ENCODE results near the gene DNAJC6. TPM values are rescaled to one million over a fixed set of nuclear protein-coding genes. Genes with fewer than 3 reads are reported as not detected.

DNAJC6 gene
- total and polyA plus RNA-seq, 2 of the 13 experiments (the other 11 are each of a cell fraction or from before 2014, with no cell fraction given), result 1.0 to 1.6 TPM

DNA sequence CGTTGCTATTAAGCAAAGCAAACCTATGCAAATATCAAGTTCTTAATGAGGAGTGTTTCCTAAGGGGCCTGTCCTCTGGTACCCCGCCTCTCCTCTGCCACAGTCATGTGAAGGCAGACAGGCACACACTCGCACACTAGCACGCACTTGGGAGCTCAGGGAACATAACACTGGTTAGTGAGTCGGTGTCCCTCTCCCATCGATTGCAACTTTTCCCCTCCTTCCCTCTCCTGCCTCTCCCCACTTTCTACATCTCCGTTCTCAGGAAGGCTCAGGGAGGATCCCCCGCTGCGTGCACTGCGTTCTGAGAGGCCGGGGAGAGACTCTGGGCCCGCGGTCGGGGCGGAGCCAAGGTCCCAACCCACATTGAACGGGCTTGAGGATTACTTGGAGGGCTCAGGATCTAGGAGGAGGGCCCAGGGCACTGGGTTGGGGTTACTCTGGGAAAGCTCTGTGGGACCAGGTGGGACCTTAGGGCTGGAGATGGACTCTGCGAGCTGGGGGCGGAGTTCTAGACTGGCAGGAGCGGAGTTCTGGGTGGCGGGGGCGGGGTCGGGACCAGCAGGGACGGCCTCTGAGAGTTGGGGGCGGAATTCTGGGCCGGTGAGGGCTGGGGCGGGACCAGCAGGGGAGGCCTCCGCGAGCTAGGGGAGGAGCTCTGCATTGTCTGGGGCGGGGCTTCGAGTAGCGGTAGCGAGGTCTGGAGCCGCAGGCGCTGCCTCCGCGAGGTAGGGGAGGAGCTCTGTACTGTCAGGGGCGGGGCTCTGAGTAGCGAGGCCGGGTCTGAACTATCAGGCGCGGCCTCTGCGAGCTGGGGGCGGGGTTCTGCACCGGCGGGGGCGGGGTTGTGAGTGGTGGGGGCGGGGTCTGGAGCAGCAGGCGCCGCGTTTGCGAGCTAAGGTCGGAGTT is 110.6 kb downstream of the DNAJC6 start (continued):
- TF ChIP-seq ZNF121 (CRISPR knock-in tag; IDR thresholded peaks at IDR 0.05), result 0 out of 2 replicates have a peak, but pooled peaks have one; percentile 19
- TF ChIP-seq RORA (CRISPR knock-in tag; IDR thresholded peaks at IDR 0.05), result no peak
- TF ChIP-seq ZSCAN29 (CRISPR knock-in tag; conservative IDR thresholded peaks at IDR 0.05), result peak; percentile 82; the same call in 1 of the 2 replicates
- 0 out of 2 replicates have a peak, but pooled peaks have one; percentile 32 for TF ChIP-seq REPIN1 (CRISPR knock-in tag; IDR thresholded peaks at IDR 0.05; ENCODE audit: borderline replicate concordance, low read depth)
- TF ChIP-seq ZNF850 (CRISPR knock-in tag; conservative IDR thresholded peaks at IDR 0.05), result no peak
- TF ChIP-seq GATA4 (IDR thresholded peaks at IDR 0.05; ENCODE audit: borderline replicate concordance, low read depth), result peak; percentile 49; the same call in 1 of the 2 replicates
- TF ChIP-seq HDAC1 (CRISPR knock-in tag; IDR thresholded peaks at IDR 0.05), result peak; percentile 57; the same call in 1 of the 2 replicates
- TF ChIP-seq YEATS4 (CRISPR knock-in tag; IDR thresholded peaks at IDR 0.05; ENCODE audit: borderline replicate concordance), result 0 out of 2 replicates have a peak, but pooled peaks have one; percentile 12
- no peak for TF ChIP-seq GMEB1 (CRISPR knock-in tag; IDR thresholded peaks at IDR 0.05; ENCODE audit: borderline replicate concordance)
- TF ChIP-seq, protein P1, sequence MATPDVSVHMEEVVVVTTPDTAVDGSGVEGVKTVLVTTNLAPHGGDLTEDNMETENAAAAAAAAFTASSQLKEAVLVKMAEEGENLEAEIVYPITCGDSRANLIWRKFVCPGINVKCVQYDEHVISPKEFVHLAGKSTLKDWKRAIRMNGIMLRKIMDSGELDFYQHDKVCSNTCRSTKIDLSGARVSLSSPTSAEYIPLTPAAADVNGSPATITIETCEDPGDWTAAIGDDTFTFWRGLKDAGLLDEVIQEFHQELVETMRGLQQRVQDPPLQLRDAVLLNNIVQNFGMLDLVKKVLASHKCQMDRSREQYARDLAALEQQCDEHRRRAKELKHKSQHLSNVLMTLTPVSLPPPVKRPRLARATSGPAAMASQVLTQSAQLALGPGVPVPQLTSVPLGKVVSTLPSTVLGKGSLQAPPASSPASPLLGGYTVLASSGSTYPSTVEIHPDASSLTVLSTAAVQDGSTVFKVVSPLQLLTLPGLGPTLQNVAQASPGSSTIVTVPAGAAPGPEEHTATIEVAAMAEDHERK (CRISPR knock-in tag; IDR thresholded peaks at IDR 0.05; ENCODE audit: low read depth), result no peak
- TF ChIP-seq SP4 (CRISPR knock-in tag; IDR thresholded peaks at IDR 0.05), result peak; percentile 93
- TF ChIP-seq DRAP1 (CRISPR knock-in tag; IDR thresholded peaks at IDR 0.05), result peak; percentile 30; the same call in 1 of the 2 replicates
- peak; percentile 28; the same call in 1 of the 2 replicates for TF ChIP-seq ELF1 (CRISPR knock-in tag; IDR thresholded peaks at IDR 0.05)
- TF ChIP-seq ZNF329 (CRISPR knock-in tag; IDR thresholded peaks at IDR 0.05; ENCODE audit: low read depth), result no peak
- TF ChIP-seq CHD4 (IDR thresholded peaks at IDR 0.05; ENCODE audit: borderline replicate concordance, low read length), result peak; percentile 53; the same call in 1 of the 2 replicates
- TF ChIP-seq PHF21A (CRISPR knock-in tag; IDR thresholded peaks at IDR 0.05), result 0 out of 2 replicates have a peak, but pooled peaks have one; percentile 36
- peak; percentile 73; the same call in 1 of the 2 replicates for TF ChIP-seq ARNTL (CRISPR knock-in tag; IDR thresholded peaks at IDR 0.05)
- TF ChIP-seq JUN (CRISPR knock-in tag; IDR thresholded peaks at IDR 0.05), result peak; percentile 46; the same call in 1 of the 2 replicates
- TF ChIP-seq HNF4G (IDR thresholded peaks at IDR 0.05; ENCODE audit: borderline replicate concordance, low read depth, low read length), result peak; percentile 19; the same call in 1 of the 2 replicates
- TF ChIP-seq HNF4G (CRISPR knock-in tag; IDR thresholded peaks at IDR 0.05; ENCODE audit: borderline replicate concordance, low read depth), result no peak
- TF ChIP-seq ZNF280D (CRISPR knock-in tag; IDR thresholded peaks at IDR 0.05), result 0 out of 2 replicates have a peak, but pooled peaks have one; percentile 57
- no peak for TF ChIP-seq ZNF253 (CRISPR knock-in tag; IDR thresholded peaks at IDR 0.05; ENCODE audit: borderline replicate concordance)
